IMR-90 (cell line): Measurements from ENCODE around the gene RASD2. TPM values are rescaled to one million over a fixed set of nuclear protein-coding genes. Genes with fewer than 3 reads are reported as not detected.

Experiments
- ATAC-seq: fragments of 200-7000 bp; cut with Tn5 transposase; 2 replicates; pipeline ENCODE4 v1.9.1; 2020; ENCODE audit warnings: low read depth, mild to moderate bottlenecking, moderate library complexity
- BruUV-seq: library from RNA; stranded (reverse); fragments of 400-500 nt; replicated peaks from 2 replicates; lab custom pipeline; 2021; lab: Mats Ljungman, UMichigan
- CTCF ChIA-PET: fragments of 300-600 bp; formaldehyde crosslinking; extraction: SDS; loops from one replicate; lab custom pipeline; 2021; ENCODE audit warnings: antibody characterized with exemption; lab: Yijun Ruan, JAX
- POLR2A ChIA-PET: fragments of 300-600 bp; sonication (Branson Sonifier 250); formaldehyde crosslinking; loops from one replicate; lab custom pipeline; 2022; ENCODE audit warnings: antibody characterized with exemption; ENCODE audit not compliant: unreplicated experiment; lab: Charles Lee
- DNase-seq: peaks from one replicate; pipeline ENCODE4 v3.0.0; 2013
- H2AFZ ChIP-seq: replicated peaks from 2 replicates; pipeline ENCODE3; 2013; ENCODE audit warnings: low read length, mild to moderate bottlenecking; ENCODE audit not compliant: poor library complexity
- H2AK5ac ChIP-seq: 2 replicates; pipeline ENCODE4 v1.6.1; 2013; ENCODE audit warnings: low read depth, low read length, inconsistent platforms
- H2AK9ac ChIP-seq: replicated peaks from 2 replicates; pipeline ENCODE3; 2013; ENCODE audit warnings: mild to moderate bottlenecking, low read depth, low read length, moderate library complexity; ENCODE audit not compliant: poor library complexity
- H2BK120ac ChIP-seq: 2 replicates; pipeline ENCODE4 v1.6.1; 2013; ENCODE audit warnings: low read depth, low read length, inconsistent platforms
- H2BK15ac ChIP-seq: 3 replicates; pipeline ENCODE4 v1.6.1; 2013; ENCODE audit warnings: low read depth, low read length, inconsistent platforms
- H2BK20ac ChIP-seq: 2 replicates; pipeline ENCODE4 v1.6.1; 2013; ENCODE audit warnings: low read depth, mild to moderate bottlenecking, inconsistent platforms, low read length, moderate library complexity
- H2BK5ac ChIP-seq: 2 replicates; pipeline ENCODE4 v1.6.1; 2013; ENCODE audit warnings: mild to moderate bottlenecking, low read depth, low read length, inconsistent platforms; ENCODE audit not compliant: poor library complexity, severe bottlenecking
- H3K14ac ChIP-seq: replicated peaks from 2 replicates; pipeline ENCODE4 v1.6.1; 2013; ENCODE audit warnings: low read depth, low read length, inconsistent platforms
- H3K18ac ChIP-seq: 2 replicates; pipeline ENCODE4 v1.6.1; 2013; ENCODE audit warnings: low read depth, low read length, control low read depth
- H3K23ac ChIP-seq: 2 replicates; pipeline ENCODE4 v1.6.1; 2013; ENCODE audit warnings: low read depth, low read length, inconsistent platforms
- H3K27ac ChIP-seq: 2 replicates; pipeline ENCODE4 v1.5.1; 2013; ENCODE audit warnings: mild to moderate bottlenecking, control low read depth, low read length; ENCODE audit not compliant: insufficient read depth
- H3K27me3 ChIP-seq: 2 replicates; pipeline ENCODE4 v1.6.1; 2013; ENCODE audit warnings: low read length; ENCODE audit not compliant: control insufficient read depth, insufficient read depth
- H3K36me3 ChIP-seq: 2 replicates; pipeline ENCODE4 v1.6.1; 2013; ENCODE audit warnings: low read length, mixed read lengths; ENCODE audit not compliant: control insufficient read depth, insufficient read depth
- H3K4ac ChIP-seq: 2 replicates; pipeline ENCODE4 v1.6.1; 2013; ENCODE audit warnings: low read depth, low read length, inconsistent platforms
- H3K4me1 ChIP-seq: 2 replicates; pipeline ENCODE4 v1.6.1; 2013; ENCODE audit warnings: low read length, mixed read lengths; ENCODE audit not compliant: control insufficient read depth, insufficient read depth
- H3K4me2 ChIP-seq: 2 replicates; pipeline ENCODE4 v1.6.1; 2013; ENCODE audit warnings: low read depth, mild to moderate bottlenecking, control low read depth, low read length, moderate library complexity
- H3K4me3 ChIP-seq: 2 replicates; pipeline ENCODE4 v1.5.1; 2013; ENCODE audit warnings: low read depth, mild to moderate bottlenecking, control low read depth, low read length, moderate library complexity; ENCODE audit not compliant: insufficient read depth
- H3K56ac ChIP-seq: 2 replicates; pipeline ENCODE4 v1.6.1; 2013; ENCODE audit warnings: low read length, inconsistent platforms; ENCODE audit not compliant: insufficient read depth; ENCODE audit errors: extremely low read depth
- H3K79me1 ChIP-seq, 2 experiments: 2 replicates each; pipeline ENCODE4 v1.6.1; 2013; ENCODE audit warnings: low read length in 2 of 2, inconsistent platforms in 1 of 2, low read depth in 1 of 2
- H3K9ac ChIP-seq: 2 replicates; pipeline ENCODE4 v1.6.1; 2013; ENCODE audit warnings: low read depth, low read length, control low read depth
- H3K9me1 ChIP-seq: 2 replicates; pipeline ENCODE4 v1.6.1; 2013; ENCODE audit warnings: low read length, inconsistent platforms; ENCODE audit not compliant: insufficient read depth
- H3K9me3 ChIP-seq: 2 replicates; pipeline ENCODE4 v1.6.1; 2013; ENCODE audit warnings: low read length; ENCODE audit not compliant: control insufficient read depth, insufficient read depth
- H4K20me1 ChIP-seq: 2 replicates; pipeline ENCODE4 v1.6.1; 2013; ENCODE audit warnings: low read length, inconsistent platforms; ENCODE audit not compliant: insufficient read depth
- H4K5ac ChIP-seq: 2 replicates; pipeline ENCODE4 v1.6.1; 2013; ENCODE audit warnings: mild to moderate bottlenecking, low read depth, low read length, control low read depth
- H4K8ac ChIP-seq, 2 experiments: 2 replicates each; pipeline ENCODE4 v1.6.1; 2013; ENCODE audit warnings: low read depth in 2 of 2, low read length in 2 of 2, control low read depth in 1 of 2, inconsistent platforms in 1 of 2
- H4K91ac ChIP-seq: 2 replicates; pipeline ENCODE4 v1.6.1; 2013; ENCODE audit warnings: low read depth, low read length, inconsistent platforms; ENCODE audit not compliant: insufficient read depth
- BHLHE40 ChIP-seq: fragments of 150-350 bp; IDR thresholded peaks from 2 replicates; pipeline ENCODE4 v1.6.1; 2016; ENCODE audit warnings: mild to moderate bottlenecking, low read depth, low read length
- CEBPB ChIP-seq: IDR thresholded peaks from 2 replicates; pipeline ENCODE4 v1.6.1; 2012; ENCODE audit warnings: low read depth, low read length, improper control_type of control experiment
- CHD1 ChIP-seq: IDR thresholded peaks from 2 replicates; pipeline ENCODE4 v1.6.1; 2012; ENCODE audit warnings: low read depth, low read length, improper control_type of control experiment
- CTCF ChIP-seq: conservative IDR thresholded peaks from 2 replicates; pipeline ENCODE4 v1.5.1; 2012; ENCODE audit warnings: mild to moderate bottlenecking, low read depth, low read length, improper control_type of control experiment
- ELK1 ChIP-seq: fragments of 150-350 bp; IDR thresholded peaks from 2 replicates; pipeline ENCODE4 v1.6.1; 2016; ENCODE audit warnings: low read depth, mild to moderate bottlenecking, low read length, moderate library complexity, borderline replicate concordance
- FOS ChIP-seq: fragments of 150-350 bp; IDR thresholded peaks from 2 replicates; pipeline ENCODE4 v1.6.1; 2016; ENCODE audit warnings: low read depth, low read length
- MAFK ChIP-seq: IDR thresholded peaks from 2 replicates; pipeline ENCODE4 v1.6.1; 2012; ENCODE audit warnings: low read depth, low read length, improper control_type of control experiment
- MAZ ChIP-seq: IDR thresholded peaks from 2 replicates; pipeline ENCODE4 v1.6.1; 2012; ENCODE audit warnings: low read depth, mild to moderate bottlenecking, low read length, improper control_type of control experiment, moderate library complexity, borderline replicate concordance
- MXI1 ChIP-seq: IDR thresholded peaks from 2 replicates; pipeline ENCODE4 v1.6.1; 2012; ENCODE audit warnings: low read depth, mild to moderate bottlenecking, low read length, moderate library complexity, borderline replicate concordance
- NFE2L2 ChIP-seq: fragments of 150-350 bp; IDR thresholded peaks from 2 replicates; pipeline ENCODE4 v1.6.1; 2016; ENCODE audit warnings: low read depth, mild to moderate bottlenecking, low read length
- POLR2A ChIP-seq: IDR thresholded peaks from 2 replicates; pipeline ENCODE4 v1.6.1; 2012; ENCODE audit warnings: mild to moderate bottlenecking, low read depth, low read length
- RAD21 ChIP-seq: IDR thresholded peaks from 2 replicates; pipeline ENCODE4 v1.6.1; 2012; ENCODE audit warnings: low read length, improper control_type of control experiment
- RCOR1 ChIP-seq: IDR thresholded peaks from 2 replicates; pipeline ENCODE4 v1.6.1; 2012; ENCODE audit warnings: mild to moderate bottlenecking, low read length, improper control_type of control experiment; ENCODE audit not compliant: insufficient replicate concordance
- RFX5 ChIP-seq: IDR thresholded peaks from 2 replicates; pipeline ENCODE4 v1.8.0; 2012; ENCODE audit warnings: low read depth, mild to moderate bottlenecking, low read length, moderate library complexity
- SMC3 ChIP-seq: fragments of 150-350 bp; IDR thresholded peaks from 2 replicates; pipeline ENCODE4 v1.6.1; 2016; ENCODE audit warnings: low read depth, mild to moderate bottlenecking, antibody characterized with exemption, low read length, moderate library complexity
- WGBS, 2 experiments: methylation state at CpG; one replicate each; pipeline versions ENCODE4 v1.1.5 to v1.1.7; 2013; ENCODE audit warnings: missing lambda C conversion rate in 2 of 2; ENCODE audit not compliant: insufficient read length in 1 of 2; ENCODE audit errors: extremely low coverage in 2 of 2; 5-methylcytosine and 5-hydroxymethylcytosine counted together
- dilution Hi-C: fragments of 300-500 bp; cut with HindIII; formaldehyde crosslinking; loops from one replicate; pipeline ENCODE4 v1.14.3; 2018; ENCODE audit warnings: low sequenced_read_pairs; ENCODE audit not compliant: unreplicated experiment
- in situ Hi-C: fragments of 300-500 bp; cut with MboI; formaldehyde crosslinking; loops from 3 replicates; pipeline ENCODE4 v1.14.3; 2019; ENCODE audit warnings: low sequenced_read_pairs, inconsistent platforms, mixed read lengths
- intact Hi-C: fragments of 100-400 bp; cut with micrococcal nuclease; formaldehyde crosslinking; loops from 2 replicates; pipeline ENCODE4 v1.10.0; 2022
- polyA plus RNA-seq, 3 experiments: library from polyadenylated mRNA; depleted of rRNA; stranded (reverse); fragments of >200 nt; gene quantifications; 2 replicates each; pipeline ENCODE4 v1.2.3, GENCODE V29; 2012; ENCODE audit warnings: low replicate concordance in 1 of 3
- total RNA-seq: library from RNA; depleted of rRNA; stranded (reverse); fragments of >200 nt; gene quantifications from 2 replicates; pipeline ENCODE4 v1.2.3, GENCODE V29; 2012
- TF ChIP-seq, protein P1 (sequence below): fragments of 150-350 bp; IDR thresholded peaks from 2 replicates; pipeline ENCODE4 v1.6.1; 2017; ENCODE audit warnings: mild to moderate bottlenecking, antibody characterized with exemption, low read length, low read depth

Gene RASD2
- total and polyA plus RNA-seq, 2 of the 4 experiments (the other 2 are of a cell fraction): under 0.01 to 0.32 TPM

DNA sequence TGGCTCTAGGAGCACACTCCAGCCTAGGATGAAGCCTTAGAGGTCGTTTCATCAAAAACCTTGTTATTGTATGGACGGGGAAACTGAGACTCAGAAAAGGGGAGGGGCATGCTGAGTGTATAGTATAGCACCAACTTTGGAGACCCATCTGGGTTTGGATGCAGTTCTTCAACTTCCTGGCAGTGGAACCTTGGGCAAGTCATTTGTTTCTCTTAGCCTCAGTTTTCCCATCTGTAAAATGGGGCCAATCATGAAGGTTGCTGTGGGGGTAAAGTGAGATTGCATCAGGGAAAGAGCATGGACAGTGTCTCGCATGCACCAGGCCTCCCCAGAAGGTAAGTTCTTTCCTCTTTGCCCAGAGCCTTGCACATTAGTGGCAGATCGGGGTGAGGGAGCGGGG, 47.6 kb upstream of the RASD2 start:
- H2BK20ac ChIP-seq: no peak overlapping the region
- in situ Hi-C loops: no loop called here

More for the DNA sequence above, 47.6 kb upstream of the RASD2 start:
- no peak overlapping the region for H3K9ac ChIP-seq
- H4K5ac ChIP-seq: no peak overlapping the region
- no peaks in the 10 kb centered on the region for H4K20me1 ChIP-seq
- H3K27ac ChIP-seq: no peak overlapping the region
- peaks cover 38% of the 10 kb centered on the region for H3K27me3 ChIP-seq
- H3K9me1 ChIP-seq: no peaks in the 10 kb centered on the region
- no CpG with 5 or more reads among the region's 5 CpGs for WGBS, 2 experiments
- H4K8ac ChIP-seq: no peak overlapping the region
- no peak overlapping the region for H2BK5ac ChIP-seq
- H3K9me3 ChIP-seq: no peaks in the 10 kb centered on the region
- no peak overlapping the region for H2BK120ac ChIP-seq
- DNase-seq (no peak), ATAC-seq (no peak)
- no peak overlapping the region for H3K4me3 ChIP-seq
- no peak overlapping the region for H3K4ac ChIP-seq
- no peak overlapping the region for H3K4me2 ChIP-seq
- BruUV-seq: no TSS peak
- no peak overlapping the region for H2AK5ac ChIP-seq
- no peak overlapping the region for H3K18ac ChIP-seq
- no peaks in the 10 kb centered on the region for H3K79me1 ChIP-seq
- intact Hi-C loops: no loop called here
- ChIA-PET CTCF (no interaction called here), POLR2A (no interaction called here)
- H2BK15ac ChIP-seq: no peak overlapping the region
- H3K36me3 ChIP-seq: no peaks in the 10 kb centered on the region
- no peak overlapping the region for H3K56ac ChIP-seq
- dilution Hi-C loops: no loop called here
- no peak overlapping the region for H3K14ac ChIP-seq
- no peak overlapping the region for H2AK9ac ChIP-seq
- H4K91ac ChIP-seq: no peak overlapping the region
- TF ChIP-seq CTCF (no peak), MAZ (no peak), MXI1 (no peak), RAD21 (no peak), SMC3 (no peak), BHLHE40 (no peak), CEBPB (no peak), RCOR1 (no peak), MAFK (no peak), RFX5 (no peak), NFE2L2 (no peak), ELK1 (no peak), POLR2A (no peak), CHD1 (no peak), FOS (no peak)
- TF ChIP-seq, protein P1, sequence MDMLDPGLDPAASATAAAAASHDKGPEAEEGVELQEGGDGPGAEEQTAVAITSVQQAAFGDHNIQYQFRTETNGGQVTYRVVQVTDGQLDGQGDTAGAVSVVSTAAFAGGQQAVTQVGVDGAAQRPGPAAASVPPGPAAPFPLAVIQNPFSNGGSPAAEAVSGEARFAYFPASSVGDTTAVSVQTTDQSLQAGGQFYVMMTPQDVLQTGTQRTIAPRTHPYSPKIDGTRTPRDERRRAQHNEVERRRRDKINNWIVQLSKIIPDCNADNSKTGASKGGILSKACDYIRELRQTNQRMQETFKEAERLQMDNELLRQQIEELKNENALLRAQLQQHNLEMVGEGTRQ: no peak
- H3K23ac ChIP-seq: no peak overlapping the region
- H2AFZ ChIP-seq: peak overlapping the region; percentile 43
- no peaks in the 10 kb centered on the region for H3K4me1 ChIP-seq
